Neural cell (in vitro differentiated cells): Measurements from ENCODE around the gene CDKAL1. TPM values are rescaled to one million over a fixed set of nuclear protein-coding genes. Genes with fewer than 3 reads are reported as not detected.

ENCODE experiments used
- H2AFZ ChIP-seq: fragments of 200-600, 300-800 bp; sonication (generic), shearing (Covaris generic); 2 replicates; pipeline ENCODE4 v1.6.0; 2014; ENCODE audit warnings: low read depth, mild to moderate bottlenecking, antibody characterized with exemption, low read length, moderate library complexity
- H3F3A ChIP-seq: fragments of 200-600 bp; shearing (Covaris generic); 2 replicates; pipeline ENCODE4 v1.6.1; 2016; ENCODE audit warnings: mild to moderate bottlenecking, moderate library complexity, mixed read lengths, antibody characterized with exemption, low read length; ENCODE audit not compliant: insufficient read depth, poor library complexity, severe bottlenecking
- H3K27ac ChIP-seq: fragments of 200-600, 300-800 bp; sonication (generic), shearing (Covaris generic); 2 replicates; pipeline ENCODE4 v1.5.1; 2014; ENCODE audit warnings: mild to moderate bottlenecking, low read length, moderate library complexity
- H3K27me3 ChIP-seq: fragments of 300-800, 200-600 bp; sonication (generic), shearing (Covaris generic); 2 replicates; pipeline ENCODE4 v1.6.0; 2014; ENCODE audit warnings: mild to moderate bottlenecking, low read depth, low read length, moderate library complexity; ENCODE audit not compliant: insufficient read depth
- H3K36me3 ChIP-seq: fragments of 300-800, 200-600 bp; sonication (generic), shearing (Covaris generic); 2 replicates; pipeline ENCODE4 v1.5.1; 2014; ENCODE audit warnings: mild to moderate bottlenecking, antibody characterized with exemption, low read length, moderate library complexity; ENCODE audit not compliant: insufficient read depth
- H3K4me2 ChIP-seq: fragments of 300-800, 200-600 bp; sonication (generic), shearing (Covaris generic); 2 replicates; pipeline ENCODE4 v1.6.0; 2014; ENCODE audit warnings: mild to moderate bottlenecking, low read length
- H3K4me3 ChIP-seq: fragments of 300-800, 200-600 bp; sonication (generic), shearing (Covaris generic); 2 replicates; pipeline ENCODE4 v1.5.1; 2014; ENCODE audit warnings: mild to moderate bottlenecking, low read length, moderate library complexity
- H3K79me2 ChIP-seq: fragments of 200-600 bp; shearing (Covaris generic); replicated peaks from 2 replicates; pipeline ENCODE4 v1.6.0; 2014; ENCODE audit warnings: mild to moderate bottlenecking, low read length, moderate library complexity; ENCODE audit not compliant: insufficient read depth
- H3K9ac ChIP-seq: fragments of 300-800, 200-600 bp; sonication (generic), shearing (Covaris generic); 2 replicates; pipeline ENCODE4 v1.6.1; 2016; ENCODE audit warnings: mild to moderate bottlenecking, low read length, mixed read lengths
- H3K9me2 ChIP-seq: fragments of 200-600 bp; shearing (Covaris generic); 2 replicates; pipeline ENCODE4 v1.6.1; 2016; ENCODE audit warnings: mild to moderate bottlenecking, low read length, mixed read lengths; ENCODE audit not compliant: insufficient read depth
- H3K9me3 ChIP-seq: fragments of 200-600, 300-800 bp; sonication (generic), shearing (Covaris generic); 2 replicates; pipeline ENCODE4 v1.6.1; 2016; ENCODE audit warnings: mild to moderate bottlenecking, mixed run types, low read length, moderate library complexity, mixed read lengths
- H4K20me1 ChIP-seq: fragments of 200-600 bp; shearing (Covaris generic); 2 replicates; pipeline ENCODE4 v1.6.1; 2016; ENCODE audit warnings: mild to moderate bottlenecking, mixed run types; ENCODE audit not compliant: insufficient read depth
- EP300 ChIP-seq: fragments of 450-650 bp; conservative IDR thresholded peaks from 2 replicates; pipeline ENCODE4 v1.6.1; 2014; ENCODE audit warnings: antibody characterized with exemption, mild to moderate bottlenecking, moderate library complexity; ENCODE audit not compliant: poor library complexity, severe bottlenecking
- EZH2 ChIP-seq: fragments of 200-600, 300-800 bp; shearing (Covaris generic), sonication (generic); IDR thresholded peaks from 2 replicates; pipeline ENCODE4 v1.6.1; 2014; ENCODE audit warnings: antibody characterized with exemption, low read length, borderline replicate concordance, mild to moderate bottlenecking; ENCODE audit not compliant: insufficient read depth, poor library complexity, severe bottlenecking
- MXI1 ChIP-seq: fragments of 450-650 bp; conservative IDR thresholded peaks from 2 replicates; pipeline ENCODE4 v1.6.1; 2014; ENCODE audit warnings: antibody characterized with exemption, mild to moderate bottlenecking; ENCODE audit not compliant: poor library complexity, severe bottlenecking
- POLR2AphosphoS5 ChIP-seq: IDR thresholded peaks from 2 replicates; pipeline ENCODE4 v1.6.1; 2012
- RAD21 ChIP-seq: fragments of 450-650 bp; conservative IDR thresholded peaks from 2 replicates; pipeline ENCODE4 v1.6.1; 2014; ENCODE audit warnings: antibody characterized with exemption, mild to moderate bottlenecking, moderate library complexity
- REST ChIP-seq: IDR thresholded peaks from 2 replicates; pipeline ENCODE4 v1.6.1; 2012; ENCODE audit warnings: borderline replicate concordance
- SMC3 ChIP-seq: fragments of 450-650 bp; conservative IDR thresholded peaks from 2 replicates; pipeline ENCODE4 v1.6.1; 2014; ENCODE audit warnings: antibody characterized with exemption, mild to moderate bottlenecking, moderate library complexity; ENCODE audit not compliant: poor library complexity
- TAF1 ChIP-seq: IDR thresholded peaks from 2 replicates; pipeline ENCODE4 v1.6.1; 2012; ENCODE audit warnings: low read depth
- polyA plus RNA-seq: library from polyadenylated mRNA; depleted of rRNA; stranded (reverse); fragments of >200 nt; gene quantifications from 2 replicates; pipeline ENCODE4 v1.2.3, GENCODE V29; 2014
- TF ChIP-seq, protein P1 (sequence below): fragments of 450-650 bp; IDR thresholded peaks from 2 replicates; pipeline ENCODE4 v1.5.1; 2014; ENCODE audit warnings: antibody characterized with exemption, mild to moderate bottlenecking, moderate library complexity; ENCODE audit not compliant: poor library complexity, severe bottlenecking

Gene CDKAL1
- polyA plus RNA-seq, 1 donor from 2014 or later, result 10.7 TPM

DNA sequence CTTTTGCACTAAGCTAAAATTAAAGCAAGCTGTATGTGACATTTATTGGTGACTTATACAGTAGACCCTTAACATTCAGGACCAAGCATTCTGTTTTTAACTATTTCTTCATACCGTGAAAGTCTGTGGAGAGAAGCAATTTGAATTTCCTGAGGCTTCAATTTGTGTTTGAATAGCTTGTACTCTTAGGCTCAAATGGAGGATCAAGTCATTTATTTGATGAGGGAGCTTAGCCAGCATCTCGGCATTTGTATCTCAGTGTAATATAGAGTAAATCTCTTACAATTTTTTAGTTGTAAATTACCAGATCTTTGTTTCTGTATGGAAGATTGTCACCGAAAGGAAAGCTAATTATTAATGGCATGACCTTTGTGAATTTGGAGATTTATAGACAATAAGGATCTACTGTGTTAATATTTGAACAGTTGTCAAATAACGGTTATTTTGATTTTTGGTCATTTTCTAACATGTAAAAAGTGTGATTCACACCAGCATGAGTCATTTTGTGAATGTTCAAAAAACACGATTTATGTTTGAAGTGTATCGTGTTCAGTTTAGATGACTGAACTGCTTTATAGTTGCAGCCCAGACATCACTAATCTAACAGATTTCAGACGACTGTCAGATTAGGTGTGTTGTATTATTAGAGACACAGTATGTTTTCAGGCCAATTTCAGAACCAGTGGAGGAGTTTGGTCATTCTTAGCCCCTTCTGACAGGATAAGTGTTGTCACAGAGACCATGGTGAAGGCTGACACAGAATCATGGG is 332.9 kb downstream of the CDKAL1 start:
- H3F3A ChIP-seq, result peaks cover 11% of the 10 kb centered on the region
- no peak overlapping the region for H3K4me3 ChIP-seq
- no peaks in the 10 kb centered on the region for H3K36me3 ChIP-seq
- H3K4me2 ChIP-seq, result no peak overlapping the region
- H2AFZ ChIP-seq, result no peak overlapping the region
- no peaks in the 10 kb centered on the region for H3K9me3 ChIP-seq
- no peaks in the 10 kb centered on the region for H3K79me2 ChIP-seq
- peak overlapping the region; percentile 71 for H3K27ac ChIP-seq
- H3K9ac ChIP-seq, result peak overlapping the region; percentile 3
- no peaks in the 10 kb centered on the region for H4K20me1 ChIP-seq
- no peaks in the 10 kb centered on the region for H3K9me2 ChIP-seq
- no peaks in the 10 kb centered on the region for H3K27me3 ChIP-seq
- TF ChIP-seq POLR2AphosphoS5 (no peak), REST (no peak), SMC3 (no peak), MXI1 (no peak), TAF1 (no peak), EZH2 (no peak), RAD21 (no peak), EP300 (no peak)
- TF ChIP-seq, protein P1, sequence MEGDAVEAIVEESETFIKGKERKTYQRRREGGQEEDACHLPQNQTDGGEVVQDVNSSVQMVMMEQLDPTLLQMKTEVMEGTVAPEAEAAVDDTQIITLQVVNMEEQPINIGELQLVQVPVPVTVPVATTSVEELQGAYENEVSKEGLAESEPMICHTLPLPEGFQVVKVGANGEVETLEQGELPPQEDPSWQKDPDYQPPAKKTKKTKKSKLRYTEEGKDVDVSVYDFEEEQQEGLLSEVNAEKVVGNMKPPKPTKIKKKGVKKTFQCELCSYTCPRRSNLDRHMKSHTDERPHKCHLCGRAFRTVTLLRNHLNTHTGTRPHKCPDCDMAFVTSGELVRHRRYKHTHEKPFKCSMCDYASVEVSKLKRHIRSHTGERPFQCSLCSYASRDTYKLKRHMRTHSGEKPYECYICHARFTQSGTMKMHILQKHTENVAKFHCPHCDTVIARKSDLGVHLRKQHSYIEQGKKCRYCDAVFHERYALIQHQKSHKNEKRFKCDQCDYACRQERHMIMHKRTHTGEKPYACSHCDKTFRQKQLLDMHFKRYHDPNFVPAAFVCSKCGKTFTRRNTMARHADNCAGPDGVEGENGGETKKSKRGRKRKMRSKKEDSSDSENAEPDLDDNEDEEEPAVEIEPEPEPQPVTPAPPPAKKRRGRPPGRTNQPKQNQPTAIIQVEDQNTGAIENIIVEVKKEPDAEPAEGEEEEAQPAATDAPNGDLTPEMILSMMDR, result no peak

- Histone ChIP-seq H3K27me3 (no peaks in the 10 kb centered on the region), H3F3A (peaks cover 11% of the 10 kb centered on the region), H3K27ac (peak overlapping the region; percentile 71), H2AFZ (no peak overlapping the region), H3K36me3 (no peaks in the 10 kb centered on the region), H3K9me2 (no peaks in the 10 kb centered on the region), H3K4me2 (peak overlapping the region; percentile 41), H3K4me3 (peak overlapping the region; percentile 58), H3K79me2 (no peaks in the 10 kb centered on the region), H3K9me3 (no peaks in the 10 kb centered on the region), H3K9ac (peak overlapping the region; percentile 49), H4K20me1 (no peaks in the 10 kb centered on the region)
- TF ChIP-seq REST (no peak), POLR2AphosphoS5 (peak; percentile 65), EP300 (peak; percentile 74), TAF1 (no peak), RAD21 (peak; percentile 28), SMC3 (peak; percentile 20)
Measured at GRCh38 chr6:20868397-20869096, 334.3 kb downstream of the CDKAL1 start.
